Activated CD8-positive, alpha-beta memory T cell treated with anti-CD3 and anti-CD28 coated beads for 1 hour (primary cell): ENCODE data around the gene MMP14.
"Not testable (repeated sequence)": the region's sequence is repeated elsewhere in the genome, so short reads cannot be mapped to it uniquely, and the experiment has no call there.

Experiments
- DNase-seq, 2 donors: peaks; one replicate each; pipeline ENCODE4 v3.0.0-alpha.2; 2020; ENCODE audit warnings: low read depth in 1 of 2; ENCODE audit errors: extremely low read depth in 1 of 2

The MMP14 gene

DNA sequence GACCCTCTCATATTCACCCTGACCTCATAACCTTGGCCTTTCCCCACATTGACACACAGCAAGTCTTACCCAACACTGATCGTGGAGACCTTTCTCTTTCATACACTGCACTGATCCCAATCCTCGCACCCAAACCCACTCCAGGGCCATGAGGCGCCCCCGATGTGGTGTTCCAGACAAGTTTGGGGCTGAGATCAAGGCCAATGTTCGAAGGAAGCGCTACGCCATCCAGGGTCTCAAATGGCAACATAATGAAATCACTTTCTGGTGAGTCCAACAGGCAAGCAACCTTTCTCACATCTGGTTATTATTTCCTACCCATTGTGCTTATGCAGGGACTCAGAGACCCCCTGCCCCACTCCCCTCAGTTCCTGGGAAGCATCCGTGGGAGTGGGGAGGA is 5.4 kb downstream of the MMP14 start:
- no peak for DNase-seq

DNA sequence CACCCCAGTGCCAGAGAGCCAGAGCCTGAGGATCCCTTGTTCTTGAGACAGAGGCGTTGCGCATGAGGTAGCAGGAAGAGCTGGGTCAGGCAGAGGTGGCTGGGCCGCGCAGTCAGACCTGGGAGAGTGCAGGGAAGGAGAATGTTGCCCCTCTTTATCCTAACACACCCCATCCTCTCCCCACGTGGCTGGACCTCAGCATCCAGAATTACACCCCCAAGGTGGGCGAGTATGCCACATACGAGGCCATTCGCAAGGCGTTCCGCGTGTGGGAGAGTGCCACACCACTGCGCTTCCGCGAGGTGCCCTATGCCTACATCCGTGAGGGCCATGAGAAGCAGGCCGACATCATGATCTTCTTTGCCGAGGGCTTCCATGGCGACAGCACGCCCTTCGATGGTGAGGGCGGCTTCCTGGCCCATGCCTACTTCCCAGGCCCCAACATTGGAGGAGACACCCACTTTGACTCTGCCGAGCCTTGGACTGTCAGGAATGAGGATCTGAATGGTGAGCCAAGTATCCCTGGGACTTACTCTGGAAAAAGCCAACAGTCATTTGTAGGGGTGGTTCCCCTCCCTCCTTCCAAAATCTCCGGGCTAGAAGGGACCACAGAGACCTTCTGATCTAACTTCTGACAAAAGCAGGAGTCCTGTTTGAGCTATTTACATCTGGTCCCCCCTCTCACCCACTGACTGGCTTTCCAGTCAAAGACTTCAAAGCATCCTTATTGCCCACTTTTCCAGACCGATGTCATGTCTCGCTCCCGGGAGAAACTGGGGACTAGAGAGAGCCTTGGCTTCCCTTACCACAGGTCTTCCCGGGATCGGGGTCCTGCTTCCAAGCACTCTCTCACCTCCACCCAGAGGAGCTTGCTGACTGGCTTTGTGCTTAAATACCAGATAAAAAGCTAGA is 6.1 kb downstream of the MMP14 start:
- DNase-seq, result no peak

DNA sequence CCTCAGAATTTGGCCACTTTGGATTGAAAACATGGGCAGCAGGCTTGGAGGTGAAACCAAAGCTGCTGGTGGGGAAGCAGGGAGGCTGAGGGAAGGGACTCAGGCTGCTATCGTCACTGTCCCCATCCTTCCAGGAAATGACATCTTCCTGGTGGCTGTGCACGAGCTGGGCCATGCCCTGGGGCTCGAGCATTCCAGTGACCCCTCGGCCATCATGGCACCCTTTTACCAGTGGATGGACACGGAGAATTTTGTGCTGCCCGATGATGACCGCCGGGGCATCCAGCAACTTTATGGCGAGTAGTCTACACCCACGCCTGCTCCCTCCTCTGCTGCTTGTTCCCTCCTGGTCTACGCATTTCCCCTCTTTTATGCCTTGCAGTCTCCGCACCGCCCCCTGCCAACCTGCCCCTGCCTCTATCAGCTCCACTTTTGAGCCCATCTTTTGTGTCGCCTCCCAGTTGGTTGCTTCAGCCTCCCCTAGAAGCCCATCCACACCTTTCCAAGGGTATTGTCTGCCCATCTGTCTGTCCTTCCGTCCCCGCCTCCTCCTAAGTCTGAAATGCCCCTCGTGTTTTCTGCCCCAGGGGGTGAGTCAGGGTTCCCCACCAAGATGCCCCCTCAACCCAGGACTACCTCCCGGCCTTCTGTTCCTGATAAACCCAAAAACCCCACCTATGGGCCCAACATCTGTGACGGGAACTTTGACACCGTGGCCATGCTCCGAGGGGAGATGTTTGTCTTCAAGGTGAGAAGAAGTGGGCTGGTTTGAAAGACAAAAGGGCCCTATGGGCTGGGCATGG is 6.9 kb downstream of the MMP14 start:
- DNase-seq, result no peak

DNA sequence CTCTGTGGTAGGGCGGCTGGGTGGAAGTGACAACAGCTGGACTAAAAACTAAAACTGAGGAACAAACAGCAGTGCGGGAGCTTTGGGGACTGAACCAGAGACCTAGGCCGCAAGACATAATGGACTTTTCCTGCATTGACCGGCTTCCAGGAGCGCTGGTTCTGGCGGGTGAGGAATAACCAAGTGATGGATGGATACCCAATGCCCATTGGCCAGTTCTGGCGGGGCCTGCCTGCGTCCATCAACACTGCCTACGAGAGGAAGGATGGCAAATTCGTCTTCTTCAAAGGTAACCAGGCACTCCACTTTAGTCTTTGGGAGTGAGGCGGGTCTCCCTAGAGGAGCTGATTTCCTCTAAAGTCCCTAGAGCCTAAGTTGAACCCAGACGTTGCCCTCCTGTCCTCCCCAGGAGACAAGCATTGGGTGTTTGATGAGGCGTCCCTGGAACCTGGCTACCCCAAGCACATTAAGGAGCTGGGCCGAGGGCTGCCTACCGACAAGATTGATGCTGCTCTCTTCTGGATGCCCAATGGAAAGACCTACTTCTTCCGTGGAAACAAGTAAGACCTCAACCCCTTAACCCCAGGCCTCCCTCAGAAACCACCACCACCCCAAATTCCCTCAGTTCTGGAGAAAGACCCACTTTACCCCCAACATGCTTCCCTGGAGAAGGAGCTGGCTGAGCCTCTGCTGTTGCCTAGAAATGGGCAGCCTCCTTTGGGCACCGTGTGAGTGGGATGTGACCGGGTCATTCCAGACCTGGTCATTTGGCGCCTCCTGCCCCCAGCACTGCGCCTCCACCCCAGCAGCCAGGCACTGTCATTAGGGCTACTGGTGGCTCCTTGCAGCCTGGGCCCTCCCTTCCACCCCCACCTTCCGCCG is 8.1 kb downstream of the MMP14 start:
- no peak for DNase-seq

DNA sequence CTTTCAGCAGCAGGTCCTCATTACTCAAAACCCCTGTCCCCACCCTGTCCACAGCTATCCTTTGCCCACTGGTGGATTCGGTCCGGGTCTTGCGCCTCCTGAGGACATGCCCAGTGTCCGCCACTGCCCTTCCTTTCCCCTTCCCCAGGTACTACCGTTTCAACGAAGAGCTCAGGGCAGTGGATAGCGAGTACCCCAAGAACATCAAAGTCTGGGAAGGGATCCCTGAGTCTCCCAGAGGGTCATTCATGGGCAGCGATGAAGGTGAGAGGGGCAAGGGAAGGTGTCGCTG is 8.7 kb downstream of the MMP14 start:
- no peak for DNase-seq

DNA sequence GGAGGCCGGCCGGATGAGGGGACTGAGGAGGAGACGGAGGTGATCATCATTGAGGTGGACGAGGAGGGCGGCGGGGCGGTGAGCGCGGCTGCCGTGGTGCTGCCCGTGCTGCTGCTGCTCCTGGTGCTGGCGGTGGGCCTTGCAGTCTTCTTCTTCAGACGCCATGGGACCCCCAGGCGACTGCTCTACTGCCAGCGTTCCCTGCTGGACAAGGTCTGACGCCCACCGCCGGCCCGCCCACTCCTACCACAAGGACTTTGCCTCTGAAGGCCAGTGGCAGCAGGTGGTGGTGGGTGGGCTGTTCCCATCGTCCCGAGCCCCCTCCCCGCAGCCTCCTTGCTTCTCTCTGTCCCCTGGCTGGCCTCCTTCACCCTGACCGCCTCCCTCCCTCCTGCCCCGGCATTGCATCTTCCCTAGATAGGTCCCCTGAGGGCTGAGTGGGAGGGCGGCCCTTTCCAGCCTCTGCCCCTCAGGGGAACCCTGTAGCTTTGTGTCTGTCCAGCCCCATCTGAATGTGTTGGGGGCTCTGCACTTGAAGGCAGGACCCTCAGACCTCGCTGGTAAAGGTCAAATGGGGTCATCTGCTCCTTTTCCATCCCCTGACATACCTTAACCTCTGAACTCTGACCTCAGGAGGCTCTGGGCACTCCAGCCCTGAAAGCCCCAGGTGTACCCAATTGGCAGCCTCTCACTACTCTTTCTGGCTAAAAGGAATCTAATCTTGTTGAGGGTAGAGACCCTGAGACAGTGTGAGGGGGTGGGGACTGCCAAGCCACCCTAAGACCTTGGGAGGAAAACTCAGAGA is 9.6 kb downstream of the MMP14 start:
- no peak for DNase-seq

DNA sequence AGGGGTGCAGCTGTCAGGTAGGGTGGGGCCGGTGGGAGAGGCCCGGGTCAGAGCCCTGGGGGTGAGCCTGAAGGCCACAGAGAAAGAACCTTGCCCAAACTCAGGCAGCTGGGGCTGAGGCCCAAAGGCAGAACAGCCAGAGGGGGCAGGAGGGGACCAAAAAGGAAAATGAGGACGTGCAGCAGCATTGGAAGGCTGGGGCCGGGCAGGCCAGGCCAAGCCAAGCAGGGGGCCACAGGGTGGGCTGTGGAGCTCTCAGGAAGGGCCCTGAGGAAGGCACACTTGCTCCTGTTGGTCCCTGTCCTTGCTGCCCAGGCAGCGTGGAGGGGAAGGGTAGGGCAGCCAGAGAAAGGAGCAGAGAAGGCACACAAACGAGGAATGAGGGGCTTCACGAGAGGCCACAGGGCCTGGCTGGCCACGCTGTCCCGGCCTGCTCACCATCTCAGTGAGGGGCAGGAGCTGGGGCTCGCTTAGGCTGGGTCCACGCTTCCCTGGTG is 10.5 kb downstream of the MMP14 start:
- no peak for DNase-seq

DNA sequence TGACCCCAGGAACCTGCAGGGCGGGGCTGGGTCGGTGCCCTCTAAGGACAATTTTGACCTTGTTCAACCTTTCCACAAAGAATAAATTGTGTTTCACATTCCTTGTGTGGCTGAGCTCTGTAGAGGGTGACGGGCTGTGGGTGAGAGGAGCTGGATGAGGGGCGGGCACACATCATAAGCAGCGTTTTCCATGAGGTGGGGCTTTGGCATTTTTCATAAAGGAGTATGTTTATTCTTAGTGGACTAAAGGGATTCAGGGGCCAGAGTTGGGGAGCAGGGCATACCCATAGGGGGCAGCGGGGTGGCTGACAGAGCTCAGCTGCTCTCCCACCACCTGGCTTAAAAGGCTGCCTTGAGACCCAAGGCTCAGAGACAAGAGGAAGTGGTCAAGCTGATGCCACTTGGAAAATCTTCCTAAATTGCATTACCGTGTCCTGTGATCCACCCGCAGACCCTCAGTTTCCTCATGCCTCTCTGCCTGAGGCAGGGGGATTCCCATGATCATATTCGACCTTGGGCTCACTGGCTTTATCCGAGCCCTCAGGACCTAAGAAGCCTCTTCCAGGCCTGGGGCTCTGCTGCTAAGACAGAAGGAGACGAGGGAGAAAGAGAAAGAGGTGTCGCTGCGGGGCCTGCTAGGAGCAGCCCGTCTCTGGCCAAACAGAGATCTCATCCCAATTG is 11.4 kb downstream of the MMP14 start:
- no peak for DNase-seq

DNA sequence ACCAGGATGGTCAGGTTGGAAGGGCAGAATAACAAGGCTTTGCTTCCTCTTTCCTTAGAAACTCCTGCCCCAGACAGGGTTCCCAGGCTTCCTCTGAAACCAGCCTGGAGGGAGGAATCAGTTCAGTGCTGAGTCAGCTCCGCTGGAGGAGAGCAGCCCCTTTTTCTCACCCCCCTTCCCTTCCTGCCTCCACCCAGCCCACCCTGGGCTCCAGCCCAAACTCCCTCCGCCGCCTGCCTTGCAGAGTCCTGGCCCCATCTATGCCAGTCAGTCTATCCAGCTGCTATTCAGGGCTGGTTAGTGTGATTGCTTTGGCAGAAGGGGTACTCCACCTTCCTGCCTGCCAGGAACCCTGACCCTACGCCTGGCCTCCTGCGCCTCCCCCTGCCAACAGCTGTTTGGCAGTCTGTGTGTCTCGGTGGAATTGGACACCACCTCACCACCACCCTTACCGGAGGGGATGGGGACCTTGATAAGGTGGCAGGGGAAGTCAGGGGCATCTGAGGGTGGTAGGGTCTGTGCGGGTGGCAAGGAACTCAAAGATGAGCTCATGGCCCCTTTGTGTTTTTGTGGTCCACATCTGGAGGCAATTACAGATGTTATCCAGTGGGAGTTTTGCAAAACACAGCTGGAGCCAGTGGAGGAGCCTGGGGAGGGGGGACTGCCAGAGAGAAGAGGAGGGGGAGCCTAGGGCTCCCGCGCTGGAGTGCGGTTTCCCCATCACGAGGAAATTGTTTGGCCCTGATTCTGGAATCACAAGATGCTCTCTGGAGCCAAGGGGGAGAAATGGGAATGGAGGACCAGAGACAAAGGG is 12.2 kb downstream of the MMP14 start:
- DNase-seq, result no peak

DNA sequence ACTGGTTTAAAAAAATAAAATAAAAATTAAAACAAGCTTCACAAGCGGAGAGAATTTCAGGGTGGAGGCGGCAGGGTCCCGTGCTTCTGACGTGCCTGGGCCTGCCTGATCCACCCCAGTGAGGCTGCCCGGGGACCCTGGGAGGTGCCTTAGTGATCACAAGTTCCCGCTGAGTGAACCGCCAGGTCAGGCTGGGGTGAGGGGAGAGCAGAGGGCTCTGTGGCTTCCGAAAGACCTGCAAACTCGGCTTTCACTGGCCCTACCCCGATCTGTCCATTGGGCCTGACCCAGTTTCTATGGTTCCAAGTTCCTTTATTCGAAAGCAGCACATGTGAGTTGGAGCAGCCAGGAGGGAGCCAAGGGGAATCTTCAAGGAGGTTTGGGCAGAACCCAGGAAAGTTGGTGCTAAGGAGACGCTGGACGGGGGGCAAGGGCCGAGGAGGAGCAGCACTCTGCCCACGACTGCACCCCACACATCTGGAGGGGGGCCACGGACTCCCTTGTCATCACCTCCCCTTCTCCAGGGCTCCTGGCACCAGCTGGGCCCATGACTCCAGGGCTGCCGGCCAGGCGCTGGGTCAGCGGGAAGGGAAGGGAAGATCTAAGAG is 12.9 kb downstream of the MMP14 start:
- no peak for DNase-seq

DNA sequence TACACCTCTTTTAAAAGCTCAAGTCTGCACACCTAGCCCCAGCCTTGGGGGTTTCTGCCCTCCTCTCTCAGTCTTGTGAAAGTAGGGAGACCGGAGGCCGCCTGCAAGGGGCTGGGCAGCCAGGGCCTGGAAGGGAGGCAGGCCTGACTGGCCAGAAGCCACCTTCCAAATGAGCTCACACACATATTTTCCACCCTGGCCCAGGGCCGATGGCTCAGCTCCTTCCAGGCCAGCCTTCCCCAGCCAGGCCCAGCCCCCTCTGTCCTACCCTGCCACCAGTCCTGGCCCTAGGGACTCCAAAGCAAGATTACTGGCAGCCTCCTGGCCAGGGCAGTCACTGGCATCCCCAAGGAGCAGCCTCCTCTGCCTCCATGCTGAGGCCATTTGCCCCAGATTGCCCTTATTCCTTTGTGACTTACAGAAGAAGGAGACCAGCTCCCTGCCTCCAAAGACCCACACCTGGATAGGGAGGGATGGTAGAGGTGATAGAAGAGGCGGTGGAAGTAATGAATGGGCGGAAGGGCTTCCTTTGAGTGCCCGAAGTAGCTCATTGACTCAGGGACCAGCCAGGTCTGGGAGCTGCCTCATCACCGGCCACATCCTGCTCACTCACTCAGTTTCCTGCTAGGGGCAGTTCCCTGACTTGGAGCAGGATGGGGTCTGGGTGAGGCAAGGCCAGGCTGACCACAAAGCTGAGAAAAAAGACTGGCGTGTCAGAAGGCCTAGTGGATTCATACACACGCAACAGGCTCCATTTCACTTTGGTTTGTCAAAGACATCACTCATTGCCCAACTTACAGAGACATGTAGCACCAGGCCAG is 14.8 kb downstream of the MMP14 start:
- no peak for DNase-seq

DNA sequence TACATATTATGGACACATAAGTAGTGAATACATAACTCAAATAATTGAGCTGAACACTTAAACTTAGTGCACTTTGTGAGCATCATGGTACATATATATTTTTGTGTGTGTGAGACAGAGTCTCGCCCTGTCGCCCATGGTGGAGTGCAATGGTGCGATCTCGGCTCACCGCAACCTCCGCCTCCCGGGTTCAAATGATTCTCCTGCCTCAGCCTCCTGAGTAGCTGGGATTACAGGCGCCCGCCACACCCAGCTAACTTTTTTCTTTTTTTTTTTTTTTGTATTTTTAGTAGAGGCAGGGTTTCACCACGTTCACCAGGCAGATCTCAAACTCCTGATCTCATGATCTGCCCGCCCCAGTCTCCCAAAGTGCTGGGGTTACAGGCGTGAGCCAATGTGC is 15.8 kb downstream of the MMP14 start:
- DNase-seq, result not testable (repeated sequence)

DNA sequence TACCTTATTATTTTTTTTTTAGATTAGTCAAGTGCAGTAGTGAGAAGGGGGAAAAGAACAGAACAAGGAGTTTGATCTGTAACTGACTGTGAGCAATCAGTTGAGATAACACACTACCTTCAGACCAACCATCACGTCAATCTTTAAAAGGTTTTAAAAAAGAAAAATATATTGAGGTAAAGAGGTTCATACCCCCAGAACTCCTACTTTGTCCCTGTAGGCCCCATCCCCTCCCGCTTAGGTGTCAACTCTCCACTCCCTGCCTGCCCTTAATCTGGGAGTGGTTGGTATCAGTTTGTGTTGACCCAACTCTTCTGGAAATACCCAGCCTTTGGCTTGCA is 16.2 kb downstream of the MMP14 start:
- no peak for DNase-seq

DNA sequence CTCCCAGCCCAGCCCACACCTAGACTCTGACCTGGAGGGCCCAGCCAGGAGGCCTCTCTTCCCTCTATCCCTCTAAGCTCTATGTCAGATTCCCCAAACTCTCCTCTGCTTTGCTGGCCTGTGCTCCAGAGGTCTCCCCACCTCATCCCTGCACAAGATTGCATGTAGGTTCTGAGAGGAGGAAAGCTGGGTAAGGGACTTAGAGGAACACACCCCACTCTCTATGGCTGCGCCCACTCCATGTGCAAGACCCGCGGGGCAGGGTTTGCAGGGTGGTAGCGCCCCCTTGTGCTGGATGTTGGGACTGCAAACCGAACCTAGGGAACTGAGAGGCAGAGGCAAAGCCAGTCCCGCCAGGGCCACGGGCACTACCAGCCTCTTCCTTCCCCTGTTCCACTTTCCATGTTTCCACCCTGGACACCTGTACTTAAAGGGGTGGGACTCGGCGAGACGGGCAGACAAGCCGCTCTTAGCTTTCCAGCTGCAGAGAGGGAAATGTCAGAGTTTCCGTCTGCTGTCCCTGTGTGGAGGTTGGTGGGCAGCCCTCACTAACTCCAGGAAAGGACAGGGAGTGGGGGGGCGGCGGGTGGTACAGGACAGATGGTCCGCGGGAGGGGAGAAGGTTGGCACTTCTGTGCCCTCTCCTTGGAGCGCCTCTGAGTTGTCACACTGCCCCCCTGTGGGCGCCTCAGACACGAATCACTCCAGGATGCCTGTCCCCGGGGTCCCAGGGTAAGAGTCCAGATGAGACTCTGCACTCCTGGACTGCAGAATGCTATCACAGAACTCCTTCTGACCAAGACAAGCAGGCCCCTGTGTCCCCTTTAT is 16.8 kb downstream of the MMP14 start:
- peak; percentile 81 to 86 for DNase-seq

DNA sequence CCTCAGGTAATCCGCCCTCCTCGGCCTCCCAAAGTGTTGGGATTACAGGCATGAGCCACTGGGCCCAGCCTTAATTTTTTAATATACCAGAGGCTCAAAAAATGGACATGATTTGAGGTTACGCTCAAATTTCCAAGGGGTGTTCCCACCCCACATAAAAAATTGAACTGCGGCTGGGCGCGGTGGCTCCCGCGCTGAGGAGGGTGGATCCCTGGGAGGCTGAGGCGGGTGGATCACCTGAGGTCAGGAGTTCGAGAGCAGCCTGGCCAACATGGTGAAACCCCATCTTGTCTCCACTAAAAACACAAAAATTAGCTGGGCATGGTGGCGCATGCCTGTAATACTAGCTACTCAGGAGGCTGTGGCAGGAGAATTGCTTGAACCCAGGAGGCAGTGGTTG is 17.9 kb downstream of the MMP14 start:
- not testable (repeated sequence) for DNase-seq

DNA sequence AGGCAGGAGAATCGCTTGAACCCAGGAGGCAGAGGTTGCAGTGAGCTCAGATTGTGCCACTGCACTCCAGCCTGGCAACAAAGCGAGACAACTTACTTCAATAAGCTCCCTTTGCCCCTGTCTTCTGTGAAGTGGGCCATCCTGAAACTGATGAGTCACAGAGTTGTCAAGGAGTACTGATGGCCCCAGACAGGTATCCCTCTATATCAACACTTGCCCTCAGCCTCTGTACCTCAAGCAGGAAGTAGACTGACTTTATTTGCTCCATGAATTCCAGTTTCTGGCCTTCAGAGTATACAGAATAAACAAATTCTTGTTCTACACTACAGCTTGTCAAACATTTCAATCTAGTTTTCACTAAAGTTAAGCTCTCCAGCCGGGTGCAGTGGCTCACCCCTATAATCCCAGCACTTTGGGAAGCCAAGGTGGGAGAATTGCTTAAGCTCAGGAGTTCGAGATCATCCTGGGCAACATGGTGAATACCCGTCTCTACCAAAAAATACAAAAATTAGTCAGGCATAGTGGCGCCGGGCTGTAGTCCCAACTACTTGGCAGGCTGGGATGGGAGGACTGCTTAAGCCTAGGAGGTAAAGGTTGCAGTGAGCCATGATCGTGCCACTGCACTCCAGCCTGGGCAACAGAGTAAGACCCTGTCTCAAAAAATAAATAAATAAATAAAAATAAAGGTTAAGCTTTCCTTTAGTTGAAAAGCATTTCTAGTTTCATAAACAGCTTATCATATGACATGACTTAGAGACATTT is 18.8 kb downstream of the MMP14 start:
- no peak for DNase-seq
